ENCODE results near the gene TUBA4B.
"Not testable (repeated sequence)": the region's sequence is repeated elsewhere in the genome, so short reads cannot be mapped to it uniquely, and the experiment has no call there.

The TUBA4B gene

GRCh38 chr2:219277703-219278654 lies 24.9 kb downstream of the TUBA4B start:
- peak; percentile 26 to 48 for DNase-seq

GRCh38 chr2:219278655-219279150 lies 25.7 kb downstream of the TUBA4B start:
- no peak for DNase-seq

- DNase-seq = peak; percentile 80 to 84
Observed at GRCh38 chr2:219279151-219279915, 26.3 kb downstream of the TUBA4B start, which contains the start of gene DNAJB2. TSS of gene DNAJB2 (plus strand) at chr2:219279366. CDS start at chr2:219279834, 468 bp downstream.

- DNase-seq = no peak
Observed at GRCh38 chr2:219279916-219280516, 27.0 kb downstream of the TUBA4B start.

- no peak for DNase-seq
Observed at GRCh38 chr2:219280651-219281050, 27.6 kb downstream of the TUBA4B start.

GRCh38 chr2:219281588-219281987 lies 28.5 kb downstream of the TUBA4B start:
- DNase-seq = no peak

GRCh38 chr2:219282375-219282774 lies 29.3 kb downstream of the TUBA4B start:
- DNase-seq = no peak

- DNase-seq = no peak
Observed at GRCh38 chr2:219282943-219283581, 30.0 kb downstream of the TUBA4B start.

- DNase-seq = no peak
Observed at GRCh38 chr2:219284501-219285372, 31.7 kb downstream of the TUBA4B start.

GRCh38 chr2:219285373-219285735 lies 32.3 kb downstream of the TUBA4B start:
- no peak for DNase-seq

- DNase-seq = no peak
Observed at GRCh38 chr2:219285894-219286425, 32.9 kb downstream of the TUBA4B start.

- no peak for DNase-seq
Observed at GRCh38 chr2:219286436-219287115, 33.5 kb downstream of the TUBA4B start.

GRCh38 chr2:219287116-219287440 lies 34.0 kb downstream of the TUBA4B start:
- DNase-seq = not testable (repeated sequence)

GRCh38 chr2:219287580-219288265 lies 34.7 kb downstream of the TUBA4B start:
- DNase-seq = no peak

- no peak for DNase-seq
Observed at GRCh38 chr2:219289195-219289536, 36.1 kb downstream of the TUBA4B start.

- DNase-seq = no peak
Observed at GRCh38 chr2:219289537-219290361, 36.7 kb downstream of the TUBA4B start.

GRCh38 chr2:219290381-219291171 lies 37.5 kb downstream of the TUBA4B start:
- DNase-seq = no peak

- no peak for DNase-seq
Observed at GRCh38 chr2:219291394-219291793, 38.4 kb downstream of the TUBA4B start.

Measured in Kasumi-1 (cell line).